Ovary (tissue), 3 donors: ENCODE results near the gene EEFSEC.

ENCODE experiments used
- EP300 ChIP-seq: sonication (generic); formaldehyde crosslinking; IDR thresholded peaks from one replicate; pipeline ENCODE4 v1.6.1; 2017; ENCODE audit warnings: antibody characterized with exemption
- POLR2A ChIP-seq: fragments of 450-650 bp; IDR thresholded peaks from one replicate; pipeline ENCODE4 v1.6.1; 2017; ENCODE audit warnings: antibody characterized with exemption, mild to moderate bottlenecking, moderate library complexity
- TF ChIP-seq, protein P1 (sequence below), 3 donors: fragments of 450-650 bp in 2 of 3; fragments of 200-600 bp in 1 of 3; IDR thresholded peaks; one replicate each; pipeline versions ENCODE4 v1.5.1 to v1.8.0; 2016 to 2022; ENCODE audit warnings: antibody characterized with exemption in 3 of 3, mild to moderate bottlenecking in 1 of 3
- donor health status: DM: no; HTN: no; CAD: no.

DNA sequence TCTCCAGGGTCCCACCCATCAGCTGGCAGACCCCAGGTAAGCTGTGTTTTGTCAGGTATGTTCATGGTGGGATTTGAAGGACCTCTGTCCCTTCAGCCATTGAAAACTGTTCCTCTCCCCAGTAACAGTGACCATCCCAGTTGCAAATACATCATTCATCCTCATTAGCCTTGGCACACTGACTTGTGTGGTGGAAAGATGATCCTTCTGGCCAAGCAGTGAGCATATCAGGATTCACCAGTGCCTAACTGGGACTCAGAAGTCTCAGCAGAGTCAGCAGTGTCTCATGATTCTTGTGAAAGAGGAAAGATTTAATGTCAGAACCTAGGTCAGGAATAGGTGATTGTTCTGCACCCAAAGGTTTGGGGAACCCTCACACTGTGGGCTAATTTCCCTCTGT, 223.2 kb downstream of the EEFSEC start:
- TF ChIP-seq POLR2A (no peak), EP300 (no peak)
- TF ChIP-seq, protein P1, sequence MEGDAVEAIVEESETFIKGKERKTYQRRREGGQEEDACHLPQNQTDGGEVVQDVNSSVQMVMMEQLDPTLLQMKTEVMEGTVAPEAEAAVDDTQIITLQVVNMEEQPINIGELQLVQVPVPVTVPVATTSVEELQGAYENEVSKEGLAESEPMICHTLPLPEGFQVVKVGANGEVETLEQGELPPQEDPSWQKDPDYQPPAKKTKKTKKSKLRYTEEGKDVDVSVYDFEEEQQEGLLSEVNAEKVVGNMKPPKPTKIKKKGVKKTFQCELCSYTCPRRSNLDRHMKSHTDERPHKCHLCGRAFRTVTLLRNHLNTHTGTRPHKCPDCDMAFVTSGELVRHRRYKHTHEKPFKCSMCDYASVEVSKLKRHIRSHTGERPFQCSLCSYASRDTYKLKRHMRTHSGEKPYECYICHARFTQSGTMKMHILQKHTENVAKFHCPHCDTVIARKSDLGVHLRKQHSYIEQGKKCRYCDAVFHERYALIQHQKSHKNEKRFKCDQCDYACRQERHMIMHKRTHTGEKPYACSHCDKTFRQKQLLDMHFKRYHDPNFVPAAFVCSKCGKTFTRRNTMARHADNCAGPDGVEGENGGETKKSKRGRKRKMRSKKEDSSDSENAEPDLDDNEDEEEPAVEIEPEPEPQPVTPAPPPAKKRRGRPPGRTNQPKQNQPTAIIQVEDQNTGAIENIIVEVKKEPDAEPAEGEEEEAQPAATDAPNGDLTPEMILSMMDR (IDR thresholded peaks at IDR 0.05), result no peak
